WTC11 (cell line): ENCODE data around the gene PIK3CG. TPM values are rescaled to one million over a fixed set of nuclear protein-coding genes. Genes with fewer than 3 reads are reported as not detected.

Experiments
- ATAC-seq: fragments of 200-7000 bp; cut with Tn5 transposase; 2 replicates; pipeline ENCODE4 v1.10.0; 2021; ENCODE audit warnings: mild to moderate bottlenecking, moderate library complexity
- CTCF ChIA-PET: fragments of 300-600 bp; sonication (Branson Sonifier 250); formaldehyde crosslinking; loops from one replicate; lab custom pipeline; 2021; ENCODE audit warnings: antibody characterized with exemption; lab: Charles Lee
- POLR2A ChIA-PET: fragments of 350-600 bp; sonication (Branson Sonifier 250); formaldehyde crosslinking; loops from one replicate; lab custom pipeline; 2021; ENCODE audit warnings: antibody characterized with exemption; lab: Charles Lee
- DNase-seq: peaks from one replicate; pipeline ENCODE4 v3.0.0; 2021; ENCODE audit warnings: low spot score
- H3K27ac Mint-ChIP-seq: 2 replicates; pipeline ENCODE4 v1.8.0; 2021; ENCODE audit warnings: mixed read lengths
- H3K27me3 Mint-ChIP-seq: 2 replicates; pipeline ENCODE4 v1.8.0; 2021; ENCODE audit warnings: low read depth, mild to moderate bottlenecking, moderate library complexity, mixed read lengths
- H3K36me3 Mint-ChIP-seq: 2 replicates; pipeline ENCODE4 v1.8.0; 2021; ENCODE audit warnings: mixed read lengths
- H3K4me1 Mint-ChIP-seq: 2 replicates; pipeline ENCODE4 v1.8.0; 2022; ENCODE audit warnings: mixed read lengths
- H3K4me3 Mint-ChIP-seq: 2 replicates; pipeline ENCODE4 v1.8.0; 2021; ENCODE audit warnings: mild to moderate bottlenecking, moderate library complexity, mixed read lengths
- H3K9me3 Mint-ChIP-seq: 2 replicates; pipeline ENCODE4 v1.8.0; 2021; ENCODE audit warnings: mixed read lengths
- E2F1 ChIP-seq: sonication (generic); formaldehyde crosslinking; IDR thresholded peaks from 2 replicates; pipeline ENCODE4 v1.8.0; 2022; ENCODE audit warnings: mild to moderate bottlenecking, missing genetic modification reagents
- E2F5 ChIP-seq: sonication (generic); formaldehyde crosslinking; IDR thresholded peaks from 2 replicates; pipeline ENCODE4 v1.8.1; 2022; ENCODE audit warnings: mild to moderate bottlenecking, moderate library complexity, missing genetic modification reagents
- ERG ChIP-seq: fragments of 250-450 bp; sonication (Bioruptor Pico); IDR thresholded peaks from 2 replicates; pipeline ENCODE4 v1.8.0; 2021; ENCODE audit warnings: mild to moderate bottlenecking
- ESRRA ChIP-seq: sonication (generic); formaldehyde crosslinking; IDR thresholded peaks from 2 replicates; pipeline ENCODE4 v1.8.1; 2022; ENCODE audit warnings: mild to moderate bottlenecking, missing genetic modification reagents, borderline replicate concordance
- HMGXB4 ChIP-seq: sonication (generic); formaldehyde crosslinking; IDR thresholded peaks from 2 replicates; pipeline ENCODE4 v1.8.1; 2023; ENCODE audit warnings: mild to moderate bottlenecking, moderate library complexity, missing genetic modification reagents
- IRF1 ChIP-seq: sonication (generic); formaldehyde crosslinking; IDR thresholded peaks from 2 replicates; pipeline ENCODE4 v1.8.0; 2023; ENCODE audit warnings: missing genetic modification reagents
- JUN ChIP-seq: sonication (generic); formaldehyde crosslinking; IDR thresholded peaks from 2 replicates; pipeline ENCODE4 v1.8.0; 2023; ENCODE audit warnings: mild to moderate bottlenecking, missing genetic modification reagents
- MYBL2 ChIP-seq: sonication (generic); formaldehyde crosslinking; IDR thresholded peaks from 2 replicates; pipeline ENCODE4 v1.8.1; 2023; ENCODE audit warnings: mild to moderate bottlenecking, moderate library complexity, missing genetic modification reagents
- NFATC4 ChIP-seq: fragments of 250-450 bp; sonication (Bioruptor Pico); IDR thresholded peaks from 2 replicates; pipeline ENCODE4 v1.9.0; 2021; ENCODE audit warnings: mild to moderate bottlenecking
- NFE2L1 ChIP-seq: sonication (generic); formaldehyde crosslinking; IDR thresholded peaks from 2 replicates; pipeline ENCODE4 v1.8.1; 2023; ENCODE audit warnings: missing genetic modification reagents
- STAT6 ChIP-seq: sonication (generic); formaldehyde crosslinking; conservative IDR thresholded peaks from 2 replicates; pipeline ENCODE4 v1.8.1; 2023; ENCODE audit warnings: mild to moderate bottlenecking, low read depth, missing genetic modification reagents, moderate library complexity
- TP53 ChIP-seq: sonication (generic); formaldehyde crosslinking; IDR thresholded peaks from 2 replicates; pipeline ENCODE4 v1.8.1; 2023; ENCODE audit warnings: mild to moderate bottlenecking, missing genetic modification reagents
- ZNF121 ChIP-seq: sonication (generic); formaldehyde crosslinking; IDR thresholded peaks from 2 replicates; pipeline ENCODE4 v1.8.0; 2023; ENCODE audit warnings: missing genetic modification reagents
- ZNF512 ChIP-seq: sonication (generic); formaldehyde crosslinking; IDR thresholded peaks from 2 replicates; pipeline ENCODE4 v1.8.1; 2022; ENCODE audit warnings: missing genetic modification reagents, borderline replicate concordance
- total RNA-seq: library from RNA; stranded (reverse); gene quantifications from 3 replicates; pipeline ENCODE4 v1.2.3, GENCODE V29; 2021

PIK3CG gene
- total RNA-seq, 1 experiment from 2014 or later: 0.07 TPM

GRCh38 chr7:106893591-106893990 lies 28.5 kb downstream of the PIK3CG start (continued):
- TF ChIP-seq IRF1 (CRISPR knock-in tag) (no peak), ERG (CRISPR knock-in tag) (no peak), MYBL2 (CRISPR knock-in tag) (no peak), NFATC4 (no peak), E2F1 (no peak), HMGXB4 (no peak), NFE2L1 (CRISPR knock-in tag) (no peak)

GRCh38 chr7:106895246-106895864 lies 30.3 kb downstream of the PIK3CG start:
- peaks cover 2% of the 10 kb centered on the region; the same call in 1 of the 2 replicates for H3K27me3 Mint-ChIP-seq

More at GRCh38 chr7:106895246-106895864, 30.3 kb downstream of the PIK3CG start:
- Mint-ChIP-seq H3K4me1 (peaks cover 15% of the 10 kb centered on the region), H3K9me3 (peaks cover 10% of the 10 kb centered on the region), H3K36me3 (no peaks in the 10 kb centered on the region), H3K4me3 (no peak overlapping the region), H3K27ac (no peak overlapping the region)
- POLR2A ChIA-PET: no interaction called here
- DNase-seq: no peak
- no peak for ATAC-seq
- TF ChIP-seq JUN (CRISPR knock-in tag) (no peak), ESRRA (CRISPR knock-in tag) (no peak), E2F5 (CRISPR knock-in tag) (no peak), MYBL2 (CRISPR knock-in tag) (no peak), E2F1 (no peak), STAT6 (CRISPR knock-in tag) (no peak), TP53 (CRISPR knock-in tag) (no peak), ZNF512 (no peak), HMGXB4 (no peak), ZNF121 (CRISPR knock-in tag) (no peak)
- CTCF ChIA-PET: interaction anchor here (1.6 kb wide), 1 partner anchor 102 kb away, joined by 5 read pairs; no protein-coding TSS in a partner anchor
